GM12878 (cell line): Measurements from ENCODE around the gene MCOLN3. TPM values are rescaled to one million over a fixed set of nuclear protein-coding genes. Genes with fewer than 3 reads are reported as not detected.

ENCODE experiments used
- ATAC-seq: fragments of 200-7000 bp; cut with Tn5 transposase; 3 replicates; pipeline ENCODE4 v1.9.1; 2020; ENCODE audit warnings: mild to moderate bottlenecking, moderate library complexity
- BruUV-seq: library from RNA; stranded (reverse); fragments of 400-500 nt; replicated peaks from 2 replicates; lab custom pipeline; 2021; lab: Mats Ljungman, UMichigan
- CTCF ChIA-PET: fragments of 300-600 bp; sonication (Branson Sonifier 250); formaldehyde crosslinking; extraction: SDS; loops from one replicate; lab custom pipeline; 2021; ENCODE audit warnings: inconsistent platforms; lab: Yijun Ruan, JAX
- POLR2A ChIA-PET: fragments of 350-600 bp; formaldehyde crosslinking; extraction: SDS; loops from one replicate; lab custom pipeline; 2021; ENCODE audit warnings: inconsistent platforms; lab: Charles Lee
- RAD21 ChIA-PET: fragments of 300-600 bp; sonication (Branson Sonifier 250); formaldehyde crosslinking; loops from one replicate; lab custom pipeline; 2023; ENCODE audit warnings: antibody characterized with exemption; ENCODE audit not compliant: unreplicated experiment; lab: Charles Lee
- SMC1A ChIA-PET: fragments of 300-600 bp; sonication (Branson Sonifier 250); formaldehyde crosslinking; loops from one replicate; lab custom pipeline; 2023; ENCODE audit not compliant: unreplicated experiment, uncharacterized antibody; lab: Charles Lee
- DNase-seq: peaks from one replicate; pipeline ENCODE4 v3.0.0-alpha.2; 2011; ENCODE audit warnings: low read depth, low spot score
- FAIRE-seq: peaks from 3 replicates; lab custom pipeline; 2011; peaks lifted over from hg19 to GRCh38; lab: Jason Lieb, UNC
- H2AFZ ChIP-seq: 2 replicates; pipeline ENCODE4 v1.6.0; 2011; ENCODE audit warnings: low read depth, low read length, control low read depth; ENCODE audit not compliant: control insufficient read depth
- H3K27ac ChIP-seq: 2 replicates; pipeline ENCODE4 v1.5.1; 2011; ENCODE audit warnings: control low read depth; ENCODE audit not compliant: control insufficient read depth, insufficient read depth
- H3K27me3 ChIP-seq, 2 experiments: replicated peaks in 1 of 2; 2 replicates each; pipeline versions ENCODE4 v1.6.0 to v1.6.1; 2011; ENCODE audit warnings: low read length in 1 of 2; ENCODE audit not compliant: control insufficient read depth in 2 of 2, insufficient read depth in 2 of 2
- H3K36me3 ChIP-seq, 2 experiments: 2 replicates each; pipeline ENCODE4 v1.5.1; 2011; ENCODE audit warnings: low read length in 1 of 2; ENCODE audit not compliant: control insufficient read depth in 2 of 2, insufficient read depth in 2 of 2
- H3K4me1 ChIP-seq: 2 replicates; pipeline ENCODE4 v1.6.1; 2011; ENCODE audit warnings: mild to moderate bottlenecking, low read length, moderate library complexity, mixed read lengths; ENCODE audit not compliant: control insufficient read depth, insufficient read depth
- H3K4me2 ChIP-seq: 2 replicates; pipeline ENCODE4 v1.6.0; 2011; ENCODE audit warnings: control low read depth; ENCODE audit not compliant: control insufficient read depth, insufficient read depth
- H3K4me3 ChIP-seq: fragments of 200-600 bp; sonication (generic); 2 replicates; pipeline ENCODE4 v1.5.1; 2016
- H3K79me2 ChIP-seq: 2 replicates; pipeline ENCODE4 v1.6.0; 2011; ENCODE audit warnings: low read length; ENCODE audit not compliant: control insufficient read depth, insufficient read depth
- H3K9ac ChIP-seq: 2 replicates; pipeline ENCODE4 v1.8.0; 2011; ENCODE audit warnings: low read length, control low read depth, mixed read lengths; ENCODE audit not compliant: control insufficient read depth, insufficient read depth
- H3K9me3 ChIP-seq: replicated peaks from 3 replicates; pipeline ENCODE4 v1.5.1; 2011; ENCODE audit warnings: mild to moderate bottlenecking, low read length; ENCODE audit not compliant: control insufficient read depth, insufficient read depth
- H4K20me1 ChIP-seq: 2 replicates; pipeline ENCODE4 v1.6.0; 2011; ENCODE audit not compliant: control insufficient read depth, insufficient read depth
- ASH2L ChIP-seq: fragments of 300-600, 200-600 bp; sonication (generic); IDR thresholded peaks from 2 replicates; pipeline ENCODE4 v1.6.1; 2017; ENCODE audit warnings: low read depth, mild to moderate bottlenecking, borderline replicate concordance
- CHD4 ChIP-seq: fragments of 200-600 bp; sonication (generic); IDR thresholded peaks from 2 replicates; pipeline ENCODE4 v1.6.1; 2016; ENCODE audit warnings: mild to moderate bottlenecking
- ETV6 ChIP-seq, 2 experiments: fragments of 450-650 bp in 1 of 2; IDR thresholded peaks in 1 of 2; conservative IDR thresholded peaks in 1 of 2; 2 replicates each; pipeline ENCODE4 v1.6.1; 2014; ENCODE audit warnings: antibody characterized with exemption in 1 of 2, borderline replicate concordance in 1 of 2, low read depth in 1 of 2, mild to moderate bottlenecking in 1 of 2, moderate library complexity in 1 of 2
- GABPA ChIP-seq: IDR thresholded peaks from 2 replicates; pipeline ENCODE4 v1.6.1; 2014; ENCODE audit warnings: antibody characterized with exemption, low read depth, mild to moderate bottlenecking, inconsistent platforms
- HCFC1 ChIP-seq: fragments of 150-350 bp; IDR thresholded peaks from 2 replicates; pipeline ENCODE4 v1.6.1; 2014; ENCODE audit warnings: low read length
- JUND ChIP-seq: IDR thresholded peaks from 2 replicates; pipeline ENCODE4 v1.6.1; 2012; ENCODE audit warnings: low read depth, mild to moderate bottlenecking, low read length, improper control_type of control experiment, moderate library complexity
- KLF5 ChIP-seq: fragments of 450-650 bp; IDR thresholded peaks from 2 replicates; pipeline ENCODE4 v1.6.1; 2014; ENCODE audit warnings: mild to moderate bottlenecking; ENCODE audit not compliant: partially characterized antibody
- MEF2B ChIP-seq: fragments of 450-650 bp; IDR thresholded peaks from 2 replicates; pipeline ENCODE4 v1.6.1; 2018; ENCODE audit warnings: mild to moderate bottlenecking, moderate library complexity; ENCODE audit not compliant: partially characterized antibody, poor library complexity, severe bottlenecking
- MTA2 ChIP-seq: fragments of 450-650 bp; IDR thresholded peaks from 2 replicates; pipeline ENCODE4 v1.6.1; 2016; ENCODE audit warnings: low read depth, mild to moderate bottlenecking, moderate library complexity
- RBBP5 ChIP-seq: fragments of 200-600 bp; sonication (generic); conservative IDR thresholded peaks from 2 replicates; pipeline ENCODE4 v1.6.1; 2016
- WGBS: methylation state at CpG from one replicate; pipeline ENCODE4 v1.1.6; 2016; ENCODE audit warnings: low lambda C conversion rate; ENCODE audit not compliant: insufficient replicate concordance, insufficient coverage; ENCODE audit errors: missing lambda C conversion rate; 5-methylcytosine and 5-hydroxymethylcytosine counted together
- in situ Hi-C: fragments of 300-500 bp; cut with MboI; formaldehyde crosslinking; loops from 9 replicates; pipeline ENCODE4 v1.14.3; 2018; ENCODE audit warnings: mixed read lengths
- intact Hi-C: fragments of 100-400 bp; cut with micrococcal nuclease; formaldehyde crosslinking; loops from one replicate; pipeline ENCODE4 v1.14.2; 2022; ENCODE audit not compliant: unreplicated experiment
- polyA plus RNA-seq, 11 experiments: library from polyadenylated mRNA; depleted of rRNA in 4 of 11; unstranded in 6 of 11; stranded (reverse) in 5 of 11; fragments of >200 nt; fragmentation: Nextera tagmentation in 4 of 11; fragmentation: Illumina TruSeq in 1 of 11; extraction: Ambion mirVana in 4 of 11; extraction: Trizol in 1 of 11; gene quantifications; 1 replicate in 1 of 11; 2 replicates in 10 of 11; pipeline versions ENCODE4 v1.2.1 to v1.2.3, GENCODE V29; 2011 to 2016; ENCODE audit warnings: inconsistent platforms in 2 of 11, missing spikeins in 2 of 11, low read depth in 1 of 11
- total RNA-seq, 4 experiments: library from RNA; depleted of rRNA in 3 of 4; stranded (reverse); fragments of >200 nt in 3 of 4; fragmentation: Illumina TruSeq in 1 of 4; extraction: Trizol in 1 of 4; gene quantifications; 2 replicates each; pipeline versions ENCODE4 v1.2.1 to v1.2.3, GENCODE V29; 2013 to 2021
- TF ChIP-seq, protein P1 (sequence below): IDR thresholded peaks from 2 replicates; pipeline ENCODE4 v1.6.1; 2012; ENCODE audit warnings: low read depth, low read length, improper control_type of control experiment
- TF ChIP-seq, protein P2 (sequence below): fragments of 450-650 bp; IDR thresholded peaks from 2 replicates; pipeline ENCODE4 v1.6.1; 2017; ENCODE audit warnings: antibody characterized with exemption, mild to moderate bottlenecking, moderate library complexity
- TF ChIP-seq, protein P3 (sequence below): IDR thresholded peaks from 2 replicates; pipeline ENCODE4 v1.6.1; 2012; ENCODE audit warnings: low read depth, low read length, improper control_type of control experiment
- TF ChIP-seq, protein P4 (sequence below): fragments of 450-650 bp; IDR thresholded peaks from 2 replicates; pipeline ENCODE4 v1.6.1; 2017; ENCODE audit warnings: low read depth, mild to moderate bottlenecking, moderate library complexity
- TF ChIP-seq, protein P5 (sequence below): IDR thresholded peaks from 2 replicates; pipeline ENCODE4 v1.6.1; 2011; ENCODE audit warnings: borderline replicate concordance, low read depth, mild to moderate bottlenecking, moderate library complexity, mixed read lengths, low read length; ENCODE audit not compliant: insufficient read depth; ENCODE audit errors: extremely low read length

MCOLN3 gene
- total and polyA plus RNA-seq, 10 of the 15 experiments (the other 5 are each of a cell fraction or from before 2014, with no cell fraction given) = 0.48 to 7.4 (median 3.8) TPM

DNA sequence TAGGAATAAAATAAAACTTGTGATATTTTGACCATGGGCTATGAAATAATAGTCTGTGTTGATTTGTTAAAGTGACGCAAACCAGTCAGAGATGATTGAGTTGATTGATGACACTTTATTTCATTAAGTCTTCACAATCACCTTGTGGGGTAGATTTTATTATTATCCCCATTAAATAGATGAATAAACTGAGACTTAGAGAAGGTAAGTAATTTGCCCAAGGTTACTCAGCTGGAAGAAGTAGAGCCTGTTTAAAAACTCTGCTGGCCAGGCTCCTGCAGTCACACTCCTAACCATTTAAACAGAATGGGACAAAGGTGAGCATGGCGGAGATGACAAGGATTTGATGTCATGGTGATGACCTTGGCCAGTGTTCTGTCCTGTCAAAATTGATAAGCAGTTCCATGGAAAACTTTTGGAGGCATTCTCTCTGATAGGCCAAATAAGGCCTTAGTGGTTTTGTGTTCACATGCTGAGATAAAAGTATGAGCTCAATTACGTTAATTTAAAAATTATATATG lies 22.7 kb upstream of the MCOLN3 start:
- H3K79me2 ChIP-seq = no peaks in the 10 kb centered on the region
- H3K9ac ChIP-seq = no peak overlapping the region
- intact Hi-C loops (no loop called here), in situ Hi-C loops (no loop called here)
- no peak for ATAC-seq
- ChIA-PET POLR2A (interaction anchor here (0.6 kb wide), 1 partner anchor 218 kb away, joined by 4 read pairs; no protein-coding TSS in a partner anchor), SMC1A (interaction anchor here (0.7 to 1.1 kb wide), 4 partner anchors 9 to 1251 kb away, joined by 3 read pairs; a partner anchor contains a TSS), CTCF (interaction anchor here (1.0 kb wide), 2 partner anchors 17 to 126 kb away, joined by 3 to 4 read pairs; no protein-coding TSS in a partner anchor)
- no peak overlapping the region for H3K4me2 ChIP-seq
- H4K20me1 ChIP-seq = no peaks in the 10 kb centered on the region
- no peak overlapping the region for H3K4me3 ChIP-seq
- H3K27me3 ChIP-seq = no peaks in the 10 kb centered on the region
- no TSS peak for BruUV-seq
- H3K4me1 ChIP-seq = no peaks in the 10 kb centered on the region
- no peak overlapping the region for H3K27ac ChIP-seq
- TF ChIP-seq, protein P1, sequence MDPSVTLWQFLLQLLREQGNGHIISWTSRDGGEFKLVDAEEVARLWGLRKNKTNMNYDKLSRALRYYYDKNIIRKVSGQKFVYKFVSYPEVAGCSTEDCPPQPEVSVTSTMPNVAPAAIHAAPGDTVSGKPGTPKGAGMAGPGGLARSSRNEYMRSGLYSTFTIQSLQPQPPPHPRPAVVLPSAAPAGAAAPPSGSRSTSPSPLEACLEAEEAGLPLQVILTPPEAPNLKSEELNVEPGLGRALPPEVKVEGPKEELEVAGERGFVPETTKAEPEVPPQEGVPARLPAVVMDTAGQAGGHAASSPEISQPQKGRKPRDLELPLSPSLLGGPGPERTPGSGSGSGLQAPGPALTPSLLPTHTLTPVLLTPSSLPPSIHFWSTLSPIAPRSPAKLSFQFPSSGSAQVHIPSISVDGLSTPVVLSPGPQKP = no peak
- TF ChIP-seq, protein P2, sequence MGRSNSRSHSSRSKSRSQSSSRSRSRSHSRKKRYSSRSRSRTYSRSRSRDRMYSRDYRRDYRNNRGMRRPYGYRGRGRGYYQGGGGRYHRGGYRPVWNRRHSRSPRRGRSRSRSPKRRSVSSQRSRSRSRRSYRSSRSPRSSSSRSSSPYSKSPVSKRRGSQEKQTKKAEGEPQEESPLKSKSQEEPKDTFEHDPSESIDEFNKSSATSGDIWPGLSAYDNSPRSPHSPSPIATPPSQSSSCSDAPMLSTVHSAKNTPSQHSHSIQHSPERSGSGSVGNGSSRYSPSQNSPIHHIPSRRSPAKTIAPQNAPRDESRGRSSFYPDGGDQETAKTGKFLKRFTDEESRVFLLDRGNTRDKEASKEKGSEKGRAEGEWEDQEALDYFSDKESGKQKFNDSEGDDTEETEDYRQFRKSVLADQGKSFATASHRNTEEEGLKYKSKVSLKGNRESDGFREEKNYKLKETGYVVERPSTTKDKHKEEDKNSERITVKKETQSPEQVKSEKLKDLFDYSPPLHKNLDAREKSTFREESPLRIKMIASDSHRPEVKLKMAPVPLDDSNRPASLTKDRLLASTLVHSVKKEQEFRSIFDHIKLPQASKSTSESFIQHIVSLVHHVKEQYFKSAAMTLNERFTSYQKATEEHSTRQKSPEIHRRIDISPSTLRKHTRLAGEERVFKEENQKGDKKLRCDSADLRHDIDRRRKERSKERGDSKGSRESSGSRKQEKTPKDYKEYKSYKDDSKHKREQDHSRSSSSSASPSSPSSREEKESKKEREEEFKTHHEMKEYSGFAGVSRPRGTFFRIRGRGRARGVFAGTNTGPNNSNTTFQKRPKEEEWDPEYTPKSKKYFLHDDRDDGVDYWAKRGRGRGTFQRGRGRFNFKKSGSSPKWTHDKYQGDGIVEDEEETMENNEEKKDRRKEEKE = no peak
- no peak for TF ChIP-seq ETV6 (conservative IDR thresholded peaks at IDR 0.05 in 1 of 2, IDR thresholded peaks at IDR 0.05 in 1 of 2; ENCODE audit: borderline replicate concordance in 1 of 2, low read depth in 1 of 2)
- TF ChIP-seq GABPA = no peak
- TF ChIP-seq ASH2L = no peak
- no peak for TF ChIP-seq JUND
- TF ChIP-seq, protein P3, sequence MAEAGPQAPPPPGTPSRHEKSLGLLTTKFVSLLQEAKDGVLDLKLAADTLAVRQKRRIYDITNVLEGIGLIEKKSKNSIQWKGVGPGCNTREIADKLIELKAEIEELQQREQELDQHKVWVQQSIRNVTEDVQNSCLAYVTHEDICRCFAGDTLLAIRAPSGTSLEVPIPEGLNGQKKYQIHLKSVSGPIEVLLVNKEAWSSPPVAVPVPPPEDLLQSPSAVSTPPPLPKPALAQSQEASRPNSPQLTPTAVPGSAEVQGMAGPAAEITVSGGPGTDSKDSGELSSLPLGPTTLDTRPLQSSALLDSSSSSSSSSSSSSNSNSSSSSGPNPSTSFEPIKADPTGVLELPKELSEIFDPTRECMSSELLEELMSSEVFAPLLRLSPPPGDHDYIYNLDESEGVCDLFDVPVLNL = no peak
- TF ChIP-seq MTA2 = no peak
- no peak for TF ChIP-seq CHD4
- TF ChIP-seq HCFC1 = no peak
- TF ChIP-seq, protein P4, sequence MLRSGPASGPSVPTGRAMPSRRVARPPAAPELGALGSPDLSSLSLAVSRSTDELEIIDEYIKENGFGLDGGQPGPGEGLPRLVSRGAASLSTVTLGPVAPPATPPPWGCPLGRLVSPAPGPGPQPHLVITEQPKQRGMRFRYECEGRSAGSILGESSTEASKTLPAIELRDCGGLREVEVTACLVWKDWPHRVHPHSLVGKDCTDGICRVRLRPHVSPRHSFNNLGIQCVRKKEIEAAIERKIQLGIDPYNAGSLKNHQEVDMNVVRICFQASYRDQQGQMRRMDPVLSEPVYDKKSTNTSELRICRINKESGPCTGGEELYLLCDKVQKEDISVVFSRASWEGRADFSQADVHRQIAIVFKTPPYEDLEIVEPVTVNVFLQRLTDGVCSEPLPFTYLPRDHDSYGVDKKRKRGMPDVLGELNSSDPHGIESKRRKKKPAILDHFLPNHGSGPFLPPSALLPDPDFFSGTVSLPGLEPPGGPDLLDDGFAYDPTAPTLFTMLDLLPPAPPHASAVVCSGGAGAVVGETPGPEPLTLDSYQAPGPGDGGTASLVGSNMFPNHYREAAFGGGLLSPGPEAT = no peak
- TF ChIP-seq MEF2B = no peak
- TF ChIP-seq KLF5 = no peak
- TF ChIP-seq RBBP5 = no peak
- TF ChIP-seq, protein P5, sequence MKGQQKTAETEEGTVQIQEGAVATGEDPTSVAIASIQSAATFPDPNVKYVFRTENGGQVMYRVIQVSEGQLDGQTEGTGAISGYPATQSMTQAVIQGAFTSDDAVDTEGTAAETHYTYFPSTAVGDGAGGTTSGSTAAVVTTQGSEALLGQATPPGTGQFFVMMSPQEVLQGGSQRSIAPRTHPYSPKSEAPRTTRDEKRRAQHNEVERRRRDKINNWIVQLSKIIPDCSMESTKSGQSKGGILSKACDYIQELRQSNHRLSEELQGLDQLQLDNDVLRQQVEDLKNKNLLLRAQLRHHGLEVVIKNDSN = no peak
- TF ChIP-seq, all 136 proteins: peak for 0
- RAD21 ChIA-PET = no interaction called here
- H2AFZ ChIP-seq = no peak overlapping the region
- H3K36me3 ChIP-seq = no peaks in the 10 kb centered on the region
- 81% methylated on average over 3 of the region's 3 CpGs for WGBS
- no peak for DNase-seq
- H3K9me3 ChIP-seq = no peaks in the 10 kb centered on the region; the same call in 2 of the 3 replicates
- no peak for FAIRE-seq
